Prostate gland (tissue), 2 donors: Measurements from ENCODE around the gene SPRED3.

Source experiments
- CTCF ChIP-seq, 4 experiments: fragments of 200-600 bp in 2 of 4; fragments of 450-650 bp in 2 of 4; sonication (generic) in 2 of 4; IDR thresholded peaks; 1 replicate in 3 of 4; 2 replicates in 1 of 4; pipeline ENCODE4 v1.5.1; 2016 to 2019; ENCODE audit warnings: antibody characterized with exemption in 4 of 4, mild to moderate bottlenecking in 2 of 4, moderate library complexity in 2 of 4
- POLR2A ChIP-seq: fragments of 450-650 bp; IDR thresholded peaks from one replicate; pipeline ENCODE4 v1.6.1; 2016; ENCODE audit warnings: antibody characterized with exemption, mild to moderate bottlenecking
- POLR2AphosphoS5 ChIP-seq: sonication (generic); formaldehyde crosslinking; IDR thresholded peaks from one replicate; pipeline ENCODE4 v1.6.1; 2017; ENCODE audit warnings: antibody characterized with exemption

GRCh38 chr19:38413416-38413815, 24.9 kb downstream of the SPRED3 start:
- TF ChIP-seq CTCF (IDR thresholded peaks at IDR 0.05) (no peak), POLR2A (no peak), POLR2AphosphoS5 (no peak)
